ENCODE data around the gene AOPEP.

- no peak for TF ChIP-seq POLR2AphosphoS5 (IDR thresholded peaks at IDR 0.05)
- TF ChIP-seq CTCF (IDR thresholded peaks at IDR 0.05) = no peak
Measured at GRCh38 chr9:95088421-95089161, 362.1 kb downstream of the AOPEP start.

Measured in sigmoid colon (tissue), 4 donors.